ENCODE results near the gene TNFAIP2.
A peak's percentile ranks its signal among the peaks of the same experiment; 100 is the strongest.
"Not testable (repeated sequence)": the region's sequence is repeated elsewhere in the genome, so short reads cannot be mapped to it uniquely, and the experiment has no call there.

TNFAIP2 gene

GRCh38 chr14:103149351-103150237 is 26.3 kb downstream of the TNFAIP2 start:
- no peak overlapping the region for H3K4me3 ChIP-seq (ENCODE audit: low read length)
- no peak for DNase-seq (ENCODE audit: low read depth)
- TF ChIP-seq, protein P1, sequence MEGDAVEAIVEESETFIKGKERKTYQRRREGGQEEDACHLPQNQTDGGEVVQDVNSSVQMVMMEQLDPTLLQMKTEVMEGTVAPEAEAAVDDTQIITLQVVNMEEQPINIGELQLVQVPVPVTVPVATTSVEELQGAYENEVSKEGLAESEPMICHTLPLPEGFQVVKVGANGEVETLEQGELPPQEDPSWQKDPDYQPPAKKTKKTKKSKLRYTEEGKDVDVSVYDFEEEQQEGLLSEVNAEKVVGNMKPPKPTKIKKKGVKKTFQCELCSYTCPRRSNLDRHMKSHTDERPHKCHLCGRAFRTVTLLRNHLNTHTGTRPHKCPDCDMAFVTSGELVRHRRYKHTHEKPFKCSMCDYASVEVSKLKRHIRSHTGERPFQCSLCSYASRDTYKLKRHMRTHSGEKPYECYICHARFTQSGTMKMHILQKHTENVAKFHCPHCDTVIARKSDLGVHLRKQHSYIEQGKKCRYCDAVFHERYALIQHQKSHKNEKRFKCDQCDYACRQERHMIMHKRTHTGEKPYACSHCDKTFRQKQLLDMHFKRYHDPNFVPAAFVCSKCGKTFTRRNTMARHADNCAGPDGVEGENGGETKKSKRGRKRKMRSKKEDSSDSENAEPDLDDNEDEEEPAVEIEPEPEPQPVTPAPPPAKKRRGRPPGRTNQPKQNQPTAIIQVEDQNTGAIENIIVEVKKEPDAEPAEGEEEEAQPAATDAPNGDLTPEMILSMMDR (conservative IDR thresholded peaks at IDR 0.05; ENCODE audit: low read depth, low read length): no peak

- TF ChIP-seq, protein P1 (conservative IDR thresholded peaks at IDR 0.05; ENCODE audit: low read depth, low read length): no peak
- H3K4me3 ChIP-seq (ENCODE audit: low read length): no peak overlapping the region
- no peak for DNase-seq (ENCODE audit: low read depth)
These were observed 28.1 kb downstream of the TNFAIP2 start for GRCh38 chr14:103151270-103151945.

DNA sequence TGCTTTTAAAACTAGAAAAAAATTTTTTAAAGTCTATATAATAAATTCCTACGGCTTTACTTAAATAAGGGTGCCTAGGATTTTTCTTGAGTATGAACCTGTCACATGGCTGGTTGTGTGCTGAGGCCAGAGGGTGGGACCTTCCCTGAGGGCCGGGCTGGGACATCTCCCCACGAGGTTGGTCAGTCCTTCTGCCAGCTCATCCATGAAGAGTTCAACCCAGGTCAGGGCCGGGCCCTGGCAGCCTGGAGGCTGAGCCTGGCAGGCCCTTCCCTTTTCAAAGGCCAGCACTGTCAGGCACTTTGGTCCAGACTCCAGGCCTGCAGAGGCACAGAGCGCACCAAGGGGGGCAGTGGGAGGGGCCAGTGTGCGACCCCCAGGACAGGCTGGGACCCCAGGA is 31.7 kb downstream of the TNFAIP2 start:
- no peak overlapping the region for H3K4me3 ChIP-seq (ENCODE audit: low read length)
- TF ChIP-seq, protein P1 (conservative IDR thresholded peaks at IDR 0.05; ENCODE audit: low read depth, low read length): no peak
- DNase-seq (ENCODE audit: low read depth): peak; percentile 63

GRCh38 chr14:103155416-103155815 is 32.2 kb downstream of the TNFAIP2 start:
- not testable (repeated sequence) for DNase-seq (ENCODE audit: low read depth)

GRCh38 chr14:103155826-103156394 is 32.6 kb downstream of the TNFAIP2 start:
- no peak for DNase-seq (ENCODE audit: low read depth)
- TF ChIP-seq, protein P1 (conservative IDR thresholded peaks at IDR 0.05; ENCODE audit: low read depth, low read length): no peak
- H3K4me3 ChIP-seq (ENCODE audit: low read length): no peak overlapping the region

More at GRCh38 chr14:103155416-103155815, 32.2 kb downstream of the TNFAIP2 start:
- not testable (repeated sequence) for H3K4me3 ChIP-seq (ENCODE audit: low read length)

GRCh38 chr14:103156651-103157378 is 33.6 kb downstream of the TNFAIP2 start:
- no peak for DNase-seq (ENCODE audit: low read depth)
- TF ChIP-seq, protein P1 (conservative IDR thresholded peaks at IDR 0.05; ENCODE audit: low read depth, low read length): no peak
- H3K4me3 ChIP-seq (ENCODE audit: low read length): no peak overlapping the region

DNA sequence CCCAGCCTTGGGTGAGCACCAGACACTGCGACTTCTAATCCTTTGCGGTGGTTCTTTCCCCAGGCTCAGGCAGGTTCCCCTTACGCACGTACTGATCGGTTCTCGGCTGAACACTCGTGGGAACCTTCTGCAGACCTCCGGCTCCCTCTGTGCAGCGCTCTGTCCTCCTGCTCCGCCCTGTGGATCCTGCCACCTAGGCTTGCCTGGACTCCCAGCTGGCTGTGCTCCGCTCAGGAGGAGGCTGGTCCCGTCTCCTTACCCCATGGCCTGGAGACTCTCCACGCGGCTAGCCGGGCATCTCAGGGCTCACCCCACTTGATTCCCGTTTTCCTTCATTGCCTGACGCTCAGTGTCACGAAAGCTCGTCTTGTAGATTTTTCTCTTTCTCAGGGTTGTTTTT is 34.7 kb downstream of the TNFAIP2 start:
- DNase-seq (ENCODE audit: low read depth): no peak

More for the DNA sequence above, 34.7 kb downstream of the TNFAIP2 start:
- TF ChIP-seq, protein P1 (conservative IDR thresholded peaks at IDR 0.05; ENCODE audit: low read depth, low read length): no peak
- H3K4me3 ChIP-seq (ENCODE audit: low read length): no peak overlapping the region
